ENCODE data around the gene ST3GAL6.

ST3GAL6 gene

DNA sequence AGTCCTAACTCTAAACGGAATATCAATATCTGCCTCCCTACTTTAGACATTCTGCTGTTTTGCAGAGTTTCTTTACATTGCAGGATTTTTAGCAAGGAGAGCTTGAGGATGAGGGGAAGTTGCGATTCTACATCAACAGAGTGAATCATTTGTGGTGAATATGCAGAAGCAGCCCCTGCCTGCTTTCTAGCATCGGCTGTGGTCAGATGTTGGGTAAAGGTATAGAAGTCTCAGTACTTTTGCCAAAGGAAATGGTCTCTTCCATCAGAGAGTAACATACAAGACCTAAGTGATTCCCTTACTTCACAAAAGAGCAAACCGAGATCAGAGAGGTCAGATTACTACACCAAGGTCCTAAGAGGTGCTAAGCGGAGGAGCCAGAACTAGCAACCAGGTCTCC, 15.2 kb downstream of the ST3GAL6 start:
- no peak overlapping the region for H3K4me3 Mint-ChIP-seq
- peaks cover 39% of the 10 kb centered on the region for H3K36me3 Mint-ChIP-seq (ENCODE audit: low read depth)
- no peak for DNase-seq
- H3K27ac Mint-ChIP-seq: no peak overlapping the region
- TF ChIP-seq, protein P1, sequence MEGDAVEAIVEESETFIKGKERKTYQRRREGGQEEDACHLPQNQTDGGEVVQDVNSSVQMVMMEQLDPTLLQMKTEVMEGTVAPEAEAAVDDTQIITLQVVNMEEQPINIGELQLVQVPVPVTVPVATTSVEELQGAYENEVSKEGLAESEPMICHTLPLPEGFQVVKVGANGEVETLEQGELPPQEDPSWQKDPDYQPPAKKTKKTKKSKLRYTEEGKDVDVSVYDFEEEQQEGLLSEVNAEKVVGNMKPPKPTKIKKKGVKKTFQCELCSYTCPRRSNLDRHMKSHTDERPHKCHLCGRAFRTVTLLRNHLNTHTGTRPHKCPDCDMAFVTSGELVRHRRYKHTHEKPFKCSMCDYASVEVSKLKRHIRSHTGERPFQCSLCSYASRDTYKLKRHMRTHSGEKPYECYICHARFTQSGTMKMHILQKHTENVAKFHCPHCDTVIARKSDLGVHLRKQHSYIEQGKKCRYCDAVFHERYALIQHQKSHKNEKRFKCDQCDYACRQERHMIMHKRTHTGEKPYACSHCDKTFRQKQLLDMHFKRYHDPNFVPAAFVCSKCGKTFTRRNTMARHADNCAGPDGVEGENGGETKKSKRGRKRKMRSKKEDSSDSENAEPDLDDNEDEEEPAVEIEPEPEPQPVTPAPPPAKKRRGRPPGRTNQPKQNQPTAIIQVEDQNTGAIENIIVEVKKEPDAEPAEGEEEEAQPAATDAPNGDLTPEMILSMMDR (IDR thresholded peaks at IDR 0.05): no peak
- H3K9me3 Mint-ChIP-seq: no peaks in the 10 kb centered on the region
- H3K4me1 Mint-ChIP-seq: peaks cover 11% of the 10 kb centered on the region
- H3K27me3 Mint-ChIP-seq (ENCODE audit: low read depth, poor library complexity): peaks cover 6% of the 10 kb centered on the region

DNA sequence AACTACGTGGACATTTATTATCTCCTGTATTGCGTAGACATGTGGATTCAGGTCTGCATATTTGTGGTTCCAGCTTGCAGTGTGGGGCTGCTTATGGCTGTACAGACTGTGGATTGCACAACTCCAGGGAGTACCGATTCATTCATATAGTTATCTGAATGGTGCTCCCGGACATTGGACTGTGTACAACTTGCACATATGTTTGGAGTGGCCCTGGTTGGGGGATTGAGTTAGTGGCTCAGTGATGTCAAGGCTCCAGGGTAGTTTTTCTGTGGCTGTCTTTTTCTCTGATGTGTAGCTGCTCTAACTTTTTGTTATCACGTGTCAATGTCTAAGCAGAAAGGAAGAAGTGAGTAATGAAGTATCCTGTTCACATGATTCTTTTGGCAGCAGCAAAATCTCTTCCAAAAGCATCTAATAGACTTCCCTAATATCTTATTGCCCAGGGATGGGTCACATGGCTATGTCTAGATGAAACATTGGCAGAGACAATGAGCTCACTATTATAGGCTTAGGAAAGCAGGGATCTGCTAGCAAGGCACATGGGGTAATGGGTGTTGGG, 15.8 kb downstream of the ST3GAL6 start:
- H3K36me3 Mint-ChIP-seq (ENCODE audit: low read depth): peaks cover 36% of the 10 kb centered on the region
- H3K9me3 Mint-ChIP-seq: no peaks in the 10 kb centered on the region
- no peak overlapping the region for H3K27ac Mint-ChIP-seq
- TF ChIP-seq, protein P1 (IDR thresholded peaks at IDR 0.05): no peak
- H3K4me3 Mint-ChIP-seq: no peak overlapping the region
- DNase-seq: no peak
- H3K4me1 Mint-ChIP-seq: peaks cover 13% of the 10 kb centered on the region
- peaks cover 6% of the 10 kb centered on the region for H3K27me3 Mint-ChIP-seq (ENCODE audit: low read depth, poor library complexity)

GRCh38 chr3:98779541-98780335, 16.6 kb downstream of the ST3GAL6 start:
- H3K4me1 Mint-ChIP-seq: peaks cover 13% of the 10 kb centered on the region
- H3K27ac Mint-ChIP-seq: no peak overlapping the region
- TF ChIP-seq, protein P1 (IDR thresholded peaks at IDR 0.05): no peak
- H3K9me3 Mint-ChIP-seq: no peaks in the 10 kb centered on the region
- H3K36me3 Mint-ChIP-seq (ENCODE audit: low read depth): peaks cover 29% of the 10 kb centered on the region
- no peak overlapping the region for H3K4me3 Mint-ChIP-seq
- H3K27me3 Mint-ChIP-seq (ENCODE audit: low read depth, poor library complexity): peaks cover 6% of the 10 kb centered on the region
- no peak for DNase-seq

DNA sequence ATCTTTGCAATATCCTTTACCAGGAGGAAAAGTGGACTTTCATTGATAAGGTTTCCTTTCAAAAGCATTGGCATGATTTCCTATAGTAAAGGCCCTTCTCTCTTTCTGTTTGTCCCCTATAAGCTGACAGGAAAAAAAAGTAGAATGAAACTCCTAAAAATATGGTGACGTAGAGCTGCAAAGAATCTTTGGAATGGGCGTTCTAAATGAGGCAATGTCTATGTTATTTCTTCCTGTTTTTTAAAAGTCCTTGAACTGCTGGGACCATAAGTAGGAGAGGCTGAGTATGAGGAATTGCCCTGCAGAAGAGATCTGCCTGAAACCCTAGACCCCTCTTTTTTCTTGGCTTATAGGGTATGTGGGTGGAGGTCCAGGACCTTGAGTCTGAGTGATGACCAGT, 17.2 kb downstream of the ST3GAL6 start:
- Mint-ChIP-seq H3K36me3 (ENCODE audit: low read depth) (peaks cover 28% of the 10 kb centered on the region), H3K4me3 (no peak overlapping the region), H3K4me1 (peaks cover 13% of the 10 kb centered on the region), H3K9me3 (no peaks in the 10 kb centered on the region), H3K27me3 (ENCODE audit: low read depth, poor library complexity) (peaks cover 6% of the 10 kb centered on the region), H3K27ac (no peak overlapping the region)
- TF ChIP-seq, protein P1 (IDR thresholded peaks at IDR 0.05): no peak
- DNase-seq: no peak

DNA sequence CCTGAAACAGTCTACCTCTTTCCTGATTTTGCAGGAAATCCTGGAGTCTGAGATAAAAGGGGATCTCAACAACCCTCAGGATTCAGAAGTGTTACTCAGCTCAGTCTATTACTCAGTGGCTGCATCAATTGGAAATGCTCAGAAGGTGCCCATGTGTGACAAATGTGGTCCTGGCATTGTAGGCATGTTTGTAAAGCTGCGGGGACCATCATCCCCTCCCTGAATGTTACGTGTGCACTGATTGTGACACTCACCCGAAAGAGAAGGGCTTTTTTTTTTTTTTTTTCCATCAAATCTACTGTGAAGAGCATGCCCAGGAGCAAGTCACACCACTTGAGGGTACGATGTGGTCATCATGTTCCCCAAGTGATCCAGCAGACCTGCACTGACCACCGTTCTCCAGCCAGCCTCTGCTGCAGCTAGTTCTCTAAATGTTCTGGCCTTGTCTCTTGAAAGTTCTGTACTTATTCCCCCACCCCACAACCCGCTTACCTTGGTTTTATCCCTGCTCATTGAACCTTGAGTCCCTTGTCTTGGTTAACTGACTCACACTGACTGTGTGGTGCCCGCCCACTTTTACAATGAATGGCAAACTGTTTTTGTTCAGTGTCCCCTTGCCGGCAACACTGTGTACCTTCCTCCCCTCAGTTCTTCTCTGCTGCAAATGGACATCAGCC, 19.8 kb downstream of the ST3GAL6 start:
- Mint-ChIP-seq H3K4me1 (peaks cover 18% of the 10 kb centered on the region), H3K36me3 (ENCODE audit: low read depth) (peaks cover 44% of the 10 kb centered on the region), H3K27ac (no peak overlapping the region), H3K9me3 (no peaks in the 10 kb centered on the region), H3K4me3 (no peak overlapping the region), H3K27me3 (ENCODE audit: low read depth, poor library complexity) (peaks cover 2% of the 10 kb centered on the region)
- DNase-seq: no peak
- TF ChIP-seq, protein P1 (IDR thresholded peaks at IDR 0.05): no peak

All from nephron progenitor cell (in vitro differentiated cells).